Vagina (tissue), 2 donors: ENCODE results near the gene C4orf54.

Source experiments
- CTCF ChIP-seq, 3 experiments: fragments of 450-650 bp in 2 of 3; fragments of 200-600 bp in 1 of 3; sonication (generic) in 1 of 3; IDR thresholded peaks; one replicate each; pipeline ENCODE4 v1.5.1; 2017 to 2019; ENCODE audit warnings: antibody characterized with exemption in 3 of 3, mild to moderate bottlenecking in 2 of 3, moderate library complexity in 2 of 3
- POLR2A ChIP-seq, 2 donors: fragments of 450-650 bp; IDR thresholded peaks; one replicate each; pipeline ENCODE4 v1.6.1; 2017; ENCODE audit warnings: antibody characterized with exemption in 2 of 2, mild to moderate bottlenecking in 2 of 2, moderate library complexity in 2 of 2

GRCh38 chr4:99690990-99691389, 33.4 kb upstream of the C4orf54 start:
- TF ChIP-seq CTCF (IDR thresholded peaks at IDR 0.05): no peak
- no peak for TF ChIP-seq POLR2A (IDR thresholded peaks at IDR 0.05)
